Parathyroid adenoma (tissue), 2 donors: ENCODE data around the gene C19orf73.

Experiments
- H2AFZ ChIP-seq: fragments of 300-600 bp; sonication (generic); one replicate; pipeline ENCODE4 v1.7.0; 2017; ENCODE audit warnings: antibody characterized with exemption, mild to moderate bottlenecking
- H3K27ac ChIP-seq: fragments of 300-600 bp; sonication (generic); one replicate; pipeline ENCODE4 v1.7.0; 2017
- H3K27me3 ChIP-seq: fragments of 300-600 bp; sonication (generic); one replicate; pipeline ENCODE4 v1.7.0; 2017; ENCODE audit warnings: low read length; ENCODE audit not compliant: control insufficient read depth, insufficient read depth
- H3K36me3 ChIP-seq: fragments of 300-600 bp; sonication (generic); one replicate; pipeline ENCODE4 v1.7.0; 2017; ENCODE audit warnings: low read length; ENCODE audit not compliant: control insufficient read depth, insufficient read depth
- H3K4me1 ChIP-seq: fragments of 300-600 bp; sonication (generic); one replicate; pipeline ENCODE4 v1.7.0; 2017; ENCODE audit warnings: control low read depth
- H3K4me2 ChIP-seq: fragments of 300-600 bp; sonication (generic); one replicate; pipeline ENCODE4 v1.7.0; 2017; ENCODE audit warnings: low read length
- H3K4me3 ChIP-seq: fragments of 300-600 bp; sonication (generic); one replicate; pipeline ENCODE4 v1.7.0; 2017; ENCODE audit warnings: low read depth, low read length
- H3K79me2 ChIP-seq: fragments of 300-600 bp; sonication (generic); one replicate; pipeline ENCODE4 v1.7.0; 2017; ENCODE audit warnings: control low read depth
- H3K9ac ChIP-seq: fragments of 300-600 bp; sonication (generic); one replicate; pipeline ENCODE4 v1.7.0; 2017; ENCODE audit warnings: mild to moderate bottlenecking
- H3K9me3 ChIP-seq: fragments of 300-600 bp; sonication (generic); one replicate; pipeline ENCODE4 v1.7.0; 2017; ENCODE audit warnings: low read length; ENCODE audit not compliant: control insufficient read depth
- TF ChIP-seq, protein P1 (sequence below): fragments of 300-600 bp; sonication (generic); IDR thresholded peaks from one replicate; pipeline ENCODE4 v1.7.0; 2017; ENCODE audit warnings: antibody characterized with exemption, mild to moderate bottlenecking
- donor health status: primary hyperparathyroidism.

Gene C19orf73

GRCh38 chr19:49152119-49152550 is 33.2 kb upstream of the C19orf73 start:
- H3K4me3 ChIP-seq = peak overlapping the region; percentile 79
- H3K27me3 ChIP-seq = no peaks in the 10 kb centered on the region
- no peaks in the 10 kb centered on the region for H3K9me3 ChIP-seq
- H2AFZ ChIP-seq = no peak overlapping the region
- H3K4me1 ChIP-seq = peaks cover 3% of the 10 kb centered on the region
- no peaks in the 10 kb centered on the region for H3K79me2 ChIP-seq
- no peak overlapping the region for H3K9ac ChIP-seq
- TF ChIP-seq, protein P1, sequence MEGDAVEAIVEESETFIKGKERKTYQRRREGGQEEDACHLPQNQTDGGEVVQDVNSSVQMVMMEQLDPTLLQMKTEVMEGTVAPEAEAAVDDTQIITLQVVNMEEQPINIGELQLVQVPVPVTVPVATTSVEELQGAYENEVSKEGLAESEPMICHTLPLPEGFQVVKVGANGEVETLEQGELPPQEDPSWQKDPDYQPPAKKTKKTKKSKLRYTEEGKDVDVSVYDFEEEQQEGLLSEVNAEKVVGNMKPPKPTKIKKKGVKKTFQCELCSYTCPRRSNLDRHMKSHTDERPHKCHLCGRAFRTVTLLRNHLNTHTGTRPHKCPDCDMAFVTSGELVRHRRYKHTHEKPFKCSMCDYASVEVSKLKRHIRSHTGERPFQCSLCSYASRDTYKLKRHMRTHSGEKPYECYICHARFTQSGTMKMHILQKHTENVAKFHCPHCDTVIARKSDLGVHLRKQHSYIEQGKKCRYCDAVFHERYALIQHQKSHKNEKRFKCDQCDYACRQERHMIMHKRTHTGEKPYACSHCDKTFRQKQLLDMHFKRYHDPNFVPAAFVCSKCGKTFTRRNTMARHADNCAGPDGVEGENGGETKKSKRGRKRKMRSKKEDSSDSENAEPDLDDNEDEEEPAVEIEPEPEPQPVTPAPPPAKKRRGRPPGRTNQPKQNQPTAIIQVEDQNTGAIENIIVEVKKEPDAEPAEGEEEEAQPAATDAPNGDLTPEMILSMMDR = no peak
- peak overlapping the region; percentile 18 for H3K27ac ChIP-seq
- no peaks in the 10 kb centered on the region for H3K36me3 ChIP-seq
- H3K4me2 ChIP-seq = peak overlapping the region; percentile 78

GRCh38 chr19:49151267-49152118 is 32.5 kb upstream of the C19orf73 start:
- Histone ChIP-seq H3K4me1 (peaks cover 3% of the 10 kb centered on the region), H3K79me2 (no peaks in the 10 kb centered on the region), H3K27me3 (no peaks in the 10 kb centered on the region), H3K36me3 (no peaks in the 10 kb centered on the region), H3K9me3 (no peaks in the 10 kb centered on the region), H3K9ac (no peak overlapping the region), H3K4me3 (peak overlapping the region; percentile 79), H3K4me2 (peak overlapping the region; percentile 78), H2AFZ (no peak overlapping the region), H3K27ac (peak overlapping the region; percentile 86)
- TF ChIP-seq, protein P1 = no peak

DNA sequence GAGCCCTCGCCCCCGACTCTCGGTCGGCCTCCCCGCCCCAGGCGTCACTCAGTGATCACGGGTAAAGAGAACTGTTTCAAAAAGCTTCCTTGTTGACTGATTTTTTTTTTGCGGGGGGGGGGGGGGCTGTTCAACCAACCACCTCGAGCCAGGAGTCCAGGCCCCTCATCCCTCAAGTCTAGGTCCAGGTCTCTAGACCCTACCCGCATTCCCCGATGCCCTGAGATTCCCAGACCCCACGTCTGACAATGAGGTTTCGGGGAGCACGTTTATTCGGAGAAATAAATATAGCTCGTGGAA is 32.0 kb upstream of the C19orf73 start:
- Histone ChIP-seq H3K79me2 (no peaks in the 10 kb centered on the region), H3K4me3 (peak overlapping the region; percentile 79), H3K27ac (peak overlapping the region; percentile 86), H3K9me3 (no peaks in the 10 kb centered on the region), H3K36me3 (no peaks in the 10 kb centered on the region), H3K4me1 (peaks cover 6% of the 10 kb centered on the region), H2AFZ (peak overlapping the region; percentile 85), H3K4me2 (peak overlapping the region; percentile 78), H3K27me3 (no peaks in the 10 kb centered on the region), H3K9ac (no peak overlapping the region)
- TF ChIP-seq, protein P1 = no peak

GRCh38 chr19:49150106-49150943 is 31.4 kb upstream of the C19orf73 start:
- H3K27me3 ChIP-seq = no peaks in the 10 kb centered on the region
- TF ChIP-seq, protein P1 = no peak
- H3K4me1 ChIP-seq = peaks cover 6% of the 10 kb centered on the region

More at GRCh38 chr19:49150106-49150943, 31.4 kb upstream of the C19orf73 start:
- Histone ChIP-seq H3K27ac (peak overlapping the region; percentile 86), H3K79me2 (no peaks in the 10 kb centered on the region), H3K4me2 (peak overlapping the region; percentile 78), H3K4me3 (peak overlapping the region; percentile 79), H2AFZ (peak overlapping the region; percentile 85), H3K9me3 (no peaks in the 10 kb centered on the region), H3K9ac (peak overlapping the region; percentile 47), H3K36me3 (no peaks in the 10 kb centered on the region)
